SK-N-SH treated with all-trans-retinoic acid at 6 μM for 48 hours (cell line): ENCODE data around the gene CENPP.

Experiments
- ATAC-seq: fragments of 200-7000 bp; cut with Tn5 transposase; 3 replicates; pipeline ENCODE4 v1.9.1; 2020; ENCODE audit warnings: mild to moderate bottlenecking, moderate library complexity
- ARNTL ChIP-seq: fragments of 450-650 bp; formaldehyde crosslinking; IDR thresholded peaks from 2 replicates; pipeline ENCODE4 v1.5.0; 2020; ENCODE audit warnings: low read depth, mild to moderate bottlenecking, moderate library complexity, borderline replicate concordance
- BACH2 ChIP-seq: fragments of 250-450 bp; sonication (Bioruptor Pico); IDR thresholded peaks from 2 replicates; pipeline ENCODE4 v1.9.0; 2021; ENCODE audit warnings: mild to moderate bottlenecking, borderline replicate concordance
- ESRRG ChIP-seq: fragments of 250-450 bp; sonication (Bioruptor Pico); IDR thresholded peaks from 2 replicates; pipeline ENCODE4 v1.6.1; 2021; ENCODE audit warnings: mild to moderate bottlenecking
- GLIS3 ChIP-seq: fragments of 250-450 bp; sonication (Bioruptor Pico); IDR thresholded peaks from 2 replicates; pipeline ENCODE4 v1.5.0; 2020; ENCODE audit warnings: mild to moderate bottlenecking, moderate library complexity
- OSR1 ChIP-seq: fragments of 250-450 bp; sonication (Bioruptor Pico); IDR thresholded peaks from 2 replicates; pipeline ENCODE4 v1.8.0; 2022; ENCODE audit warnings: moderate library complexity, mild to moderate bottlenecking, inconsistent platforms
- RARB ChIP-seq: fragments of 250-450 bp; sonication (Bioruptor Pico); IDR thresholded peaks from 2 replicates; pipeline ENCODE4 v1.8.0; 2021; ENCODE audit warnings: mild to moderate bottlenecking, moderate library complexity
- SNAI2 ChIP-seq: fragments of 250-450 bp; sonication (Bioruptor Pico); IDR thresholded peaks from 2 replicates; pipeline ENCODE4 v1.5.0; 2020; ENCODE audit warnings: mild to moderate bottlenecking, moderate library complexity
- ZC3H10 ChIP-seq: fragments of 250-450 bp; sonication (Bioruptor Pico); IDR thresholded peaks from 2 replicates; pipeline ENCODE4 v1.5.1; 2021; ENCODE audit warnings: mild to moderate bottlenecking, moderate library complexity
- ZFP30 ChIP-seq: fragments of 450-650 bp; formaldehyde crosslinking; IDR thresholded peaks from 2 replicates; pipeline ENCODE4 v1.5.0; 2022; ENCODE audit warnings: mild to moderate bottlenecking, moderate library complexity
- ZNF565 ChIP-seq: fragments of 450-650 bp; formaldehyde crosslinking; conservative IDR thresholded peaks from 2 replicates; pipeline ENCODE4 v1.5.0; 2020; ENCODE audit warnings: low read depth, mild to moderate bottlenecking, moderate library complexity
- ZNF70 ChIP-seq: fragments of 450-650 bp; formaldehyde crosslinking; IDR thresholded peaks from 2 replicates; pipeline ENCODE4 v1.5.0; 2020; ENCODE audit warnings: mild to moderate bottlenecking, moderate library complexity
- ZNF8 ChIP-seq: fragments of 450-650 bp; formaldehyde crosslinking; IDR thresholded peaks from 2 replicates; pipeline ENCODE4 v1.5.0; 2020; ENCODE audit warnings: mild to moderate bottlenecking, moderate library complexity
- TF ChIP-seq, protein P1 (sequence below): fragments of 250-450 bp; sonication (Bioruptor Pico); IDR thresholded peaks from 2 replicates; pipeline ENCODE4 v1.8.0; 2021; ENCODE audit warnings: low read depth, mild to moderate bottlenecking, moderate library complexity, borderline replicate concordance
- TF ChIP-seq, protein P2 (sequence below): fragments of 250-450 bp; sonication (Bioruptor Pico); IDR thresholded peaks from 2 replicates; pipeline ENCODE4 v1.8.0; 2020; ENCODE audit warnings: mild to moderate bottlenecking, moderate library complexity, borderline replicate concordance
- TF ChIP-seq, protein P3 (sequence below): fragments of 250-450 bp; sonication (Bioruptor Pico); IDR thresholded peaks from 2 replicates; pipeline ENCODE4 v1.5.0; 2020; ENCODE audit warnings: mild to moderate bottlenecking, moderate library complexity
- TF ChIP-seq, protein P4 (sequence below): fragments of 250-450 bp; sonication (Bioruptor Pico); IDR thresholded peaks from 2 replicates; pipeline ENCODE4 v1.5.1; 2020; ENCODE audit warnings: low read depth, mild to moderate bottlenecking, moderate library complexity

Gene CENPP

DNA sequence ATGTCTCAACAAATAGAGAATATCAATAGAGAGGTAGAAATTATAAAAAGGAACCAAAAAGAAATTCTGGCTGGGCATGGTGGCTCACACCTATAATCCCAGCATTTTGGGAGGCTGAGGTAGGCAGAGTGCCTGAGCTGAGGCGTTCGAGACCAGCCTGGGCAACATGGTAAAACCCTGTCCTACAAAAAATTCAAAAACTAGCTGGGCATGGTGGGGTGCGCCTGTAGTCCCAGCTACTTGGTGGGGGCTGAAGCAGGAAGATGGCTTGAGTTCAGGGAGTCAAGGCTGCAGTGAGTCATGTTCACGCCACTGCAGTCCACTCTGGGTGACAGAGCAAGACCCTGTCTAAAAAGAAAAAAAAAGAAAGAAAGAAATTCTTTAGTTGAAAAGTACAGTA, 319.3 kb downstream of the CENPP start:
- no peak for TF ChIP-seq RARB (CRISPR knock-in tag)
- TF ChIP-seq, protein P1, sequence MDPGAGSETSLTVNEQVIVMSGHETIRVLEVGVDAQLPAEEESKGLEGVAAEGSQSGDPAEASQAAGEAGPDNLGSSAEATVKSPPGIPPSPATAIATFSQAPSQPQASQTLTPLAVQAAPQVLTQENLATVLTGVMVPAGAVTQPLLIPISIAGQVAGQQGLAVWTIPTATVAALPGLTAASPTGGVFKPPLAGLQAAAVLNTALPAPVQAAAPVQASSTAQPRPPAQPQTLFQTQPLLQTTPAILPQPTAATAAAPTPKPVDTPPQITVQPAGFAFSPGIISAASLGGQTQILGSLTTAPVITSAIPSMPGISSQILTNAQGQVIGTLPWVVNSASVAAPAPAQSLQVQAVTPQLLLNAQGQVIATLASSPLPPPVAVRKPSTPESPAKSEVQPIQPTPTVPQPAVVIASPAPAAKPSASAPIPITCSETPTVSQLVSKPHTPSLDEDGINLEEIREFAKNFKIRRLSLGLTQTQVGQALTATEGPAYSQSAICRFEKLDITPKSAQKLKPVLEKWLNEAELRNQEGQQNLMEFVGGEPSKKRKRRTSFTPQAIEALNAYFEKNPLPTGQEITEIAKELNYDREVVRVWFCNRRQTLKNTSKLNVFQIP (CRISPR knock-in tag): no peak
- TF ChIP-seq ZC3H10 (CRISPR knock-in tag): no peak
- no peak for TF ChIP-seq ZNF70 (CRISPR knock-in tag)
- TF ChIP-seq ESRRG (CRISPR knock-in tag): no peak
- no peak for TF ChIP-seq BACH2
- TF ChIP-seq, protein P2, sequence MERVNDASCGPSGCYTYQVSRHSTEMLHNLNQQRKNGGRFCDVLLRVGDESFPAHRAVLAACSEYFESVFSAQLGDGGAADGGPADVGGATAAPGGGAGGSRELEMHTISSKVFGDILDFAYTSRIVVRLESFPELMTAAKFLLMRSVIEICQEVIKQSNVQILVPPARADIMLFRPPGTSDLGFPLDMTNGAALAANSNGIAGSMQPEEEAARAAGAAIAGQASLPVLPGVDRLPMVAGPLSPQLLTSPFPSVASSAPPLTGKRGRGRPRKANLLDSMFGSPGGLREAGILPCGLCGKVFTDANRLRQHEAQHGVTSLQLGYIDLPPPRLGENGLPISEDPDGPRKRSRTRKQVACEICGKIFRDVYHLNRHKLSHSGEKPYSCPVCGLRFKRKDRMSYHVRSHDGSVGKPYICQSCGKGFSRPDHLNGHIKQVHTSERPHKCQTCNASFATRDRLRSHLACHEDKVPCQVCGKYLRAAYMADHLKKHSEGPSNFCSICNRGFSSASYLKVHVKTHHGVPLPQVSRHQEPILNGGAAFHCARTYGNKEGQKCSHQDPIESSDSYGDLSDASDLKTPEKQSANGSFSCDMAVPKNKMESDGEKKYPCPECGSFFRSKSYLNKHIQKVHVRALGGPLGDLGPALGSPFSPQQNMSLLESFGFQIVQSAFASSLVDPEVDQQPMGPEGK (CRISPR knock-in tag): no peak
- no peak for ATAC-seq

DNA sequence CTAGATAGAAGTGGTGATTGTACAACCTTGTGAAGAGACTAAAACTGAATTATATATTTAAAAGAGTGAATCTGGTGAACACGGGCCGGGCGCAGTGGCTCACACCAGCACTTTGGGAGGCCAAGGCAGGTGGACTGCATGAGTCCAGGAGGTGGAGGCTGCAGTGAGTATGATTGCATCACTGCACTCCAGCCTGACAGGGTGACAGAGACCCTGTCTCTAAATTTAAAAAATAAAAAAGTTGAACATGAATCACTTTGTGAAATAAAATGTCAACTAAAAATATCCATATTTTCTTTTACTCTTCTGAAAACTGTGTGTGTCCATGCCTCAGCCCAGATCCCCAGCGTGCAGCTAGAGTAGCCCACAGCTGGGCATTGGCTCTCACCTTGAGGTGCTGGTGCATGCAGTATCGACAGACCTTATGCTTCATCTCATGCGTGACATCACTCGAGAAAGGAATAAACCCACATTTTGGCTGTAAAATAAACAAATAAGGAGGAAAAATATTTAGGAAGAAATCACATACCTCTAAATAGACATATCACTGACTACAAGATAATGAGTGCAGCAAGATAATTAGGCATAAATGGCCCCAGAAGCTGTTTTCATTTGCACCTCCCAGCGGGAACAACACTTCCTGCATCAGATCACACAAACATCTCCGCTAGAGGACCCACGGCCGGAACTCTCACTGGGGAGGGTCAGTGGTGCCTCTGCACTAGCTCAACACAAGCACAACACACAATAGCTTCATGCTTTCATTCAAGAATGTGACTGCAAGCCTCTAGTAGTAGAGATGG, 322.1 kb downstream of the CENPP start:
- TF ChIP-seq, protein P2 (CRISPR knock-in tag): no peak
- no peak for TF ChIP-seq ZNF8
- no peak for TF ChIP-seq ZC3H10 (CRISPR knock-in tag)
- ATAC-seq: no peak

DNA sequence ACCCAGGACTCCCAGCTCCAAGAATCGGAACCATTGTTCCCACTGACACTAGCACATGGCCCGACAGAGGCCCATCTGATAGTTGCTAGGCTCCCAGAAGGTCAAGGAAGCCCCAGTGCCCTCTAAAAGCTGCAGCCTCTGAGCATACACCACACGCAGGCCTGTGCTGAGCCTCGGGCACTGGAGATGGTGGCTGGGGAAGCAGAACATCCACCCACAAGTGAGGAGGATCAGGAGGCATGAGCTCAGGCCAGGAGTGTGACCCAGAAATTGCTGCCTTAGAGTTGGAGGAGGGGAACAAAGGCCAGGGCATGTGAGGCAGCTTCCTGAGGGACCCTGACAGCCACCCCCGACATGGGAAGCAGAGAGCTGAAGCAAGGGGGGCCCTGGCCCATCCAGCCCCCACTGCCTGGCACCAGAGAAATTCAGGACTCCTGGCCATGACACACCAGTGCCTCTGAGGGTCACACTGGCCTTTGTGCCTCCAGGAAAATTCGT, 322.8 kb downstream of the CENPP start:
- no peak for TF ChIP-seq GLIS3 (CRISPR knock-in tag)
- TF ChIP-seq, protein P3, sequence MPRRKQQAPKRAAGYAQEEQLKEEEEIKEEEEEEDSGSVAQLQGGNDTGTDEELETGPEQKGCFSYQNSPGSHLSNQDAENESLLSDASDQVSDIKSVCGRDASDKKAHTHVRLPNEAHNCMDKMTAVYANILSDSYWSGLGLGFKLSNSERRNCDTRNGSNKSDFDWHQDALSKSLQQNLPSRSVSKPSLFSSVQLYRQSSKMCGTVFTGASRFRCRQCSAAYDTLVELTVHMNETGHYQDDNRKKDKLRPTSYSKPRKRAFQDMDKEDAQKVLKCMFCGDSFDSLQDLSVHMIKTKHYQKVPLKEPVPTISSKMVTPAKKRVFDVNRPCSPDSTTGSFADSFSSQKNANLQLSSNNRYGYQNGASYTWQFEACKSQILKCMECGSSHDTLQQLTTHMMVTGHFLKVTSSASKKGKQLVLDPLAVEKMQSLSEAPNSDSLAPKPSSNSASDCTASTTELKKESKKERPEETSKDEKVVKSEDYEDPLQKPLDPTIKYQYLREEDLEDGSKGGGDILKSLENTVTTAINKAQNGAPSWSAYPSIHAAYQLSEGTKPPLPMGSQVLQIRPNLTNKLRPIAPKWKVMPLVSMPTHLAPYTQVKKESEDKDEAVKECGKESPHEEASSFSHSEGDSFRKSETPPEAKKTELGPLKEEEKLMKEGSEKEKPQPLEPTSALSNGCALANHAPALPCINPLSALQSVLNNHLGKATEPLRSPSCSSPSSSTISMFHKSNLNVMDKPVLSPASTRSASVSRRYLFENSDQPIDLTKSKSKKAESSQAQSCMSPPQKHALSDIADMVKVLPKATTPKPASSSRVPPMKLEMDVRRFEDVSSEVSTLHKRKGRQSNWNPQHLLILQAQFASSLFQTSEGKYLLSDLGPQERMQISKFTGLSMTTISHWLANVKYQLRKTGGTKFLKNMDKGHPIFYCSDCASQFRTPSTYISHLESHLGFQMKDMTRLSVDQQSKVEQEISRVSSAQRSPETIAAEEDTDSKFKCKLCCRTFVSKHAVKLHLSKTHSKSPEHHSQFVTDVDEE: no peak
- TF ChIP-seq, protein P2 (CRISPR knock-in tag): no peak
- no peak for TF ChIP-seq SNAI2
- TF ChIP-seq ZNF565: no peak
- TF ChIP-seq ARNTL: no peak
- no peak for TF ChIP-seq ZNF70 (CRISPR knock-in tag)
- TF ChIP-seq, protein P4, sequence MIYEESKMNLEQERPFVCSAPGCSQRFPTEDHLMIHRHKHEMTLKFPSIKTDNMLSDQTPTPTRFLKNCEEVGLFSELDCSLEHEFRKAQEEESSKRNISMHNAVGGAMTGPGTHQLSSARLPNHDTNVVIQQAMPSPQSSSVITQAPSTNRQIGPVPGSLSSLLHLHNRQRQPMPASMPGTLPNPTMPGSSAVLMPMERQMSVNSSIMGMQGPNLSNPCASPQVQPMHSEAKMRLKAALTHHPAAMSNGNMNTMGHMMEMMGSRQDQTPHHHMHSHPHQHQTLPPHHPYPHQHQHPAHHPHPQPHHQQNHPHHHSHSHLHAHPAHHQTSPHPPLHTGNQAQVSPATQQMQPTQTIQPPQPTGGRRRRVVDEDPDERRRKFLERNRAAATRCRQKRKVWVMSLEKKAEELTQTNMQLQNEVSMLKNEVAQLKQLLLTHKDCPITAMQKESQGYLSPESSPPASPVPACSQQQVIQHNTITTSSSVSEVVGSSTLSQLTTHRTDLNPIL (CRISPR knock-in tag): no peak
- TF ChIP-seq ZFP30 (CRISPR knock-in tag): no peak
- no peak for TF ChIP-seq OSR1 (CRISPR knock-in tag)
- no peak for TF ChIP-seq BACH2

More for the DNA sequence above, 322.8 kb downstream of the CENPP start:
- ATAC-seq: no peak; the same call in 2 of the 3 replicates
